CD4-positive, alpha-beta T cell treated with Interleukin-1 beta for 1 hour (primary cell): Measurements from ENCODE around the gene MUL1.

Experiments used
- DNase-seq, 2 donors: peaks; one replicate each; pipeline ENCODE4 v3.0.0-alpha.2; 2020 to 2022

Gene MUL1

GRCh38 chr1:20484519-20485462 lies 23.2 kb downstream of the MUL1 start:
- no peak for DNase-seq

- no peak for DNase-seq
These were observed 24.0 kb downstream of the MUL1 start for GRCh38 chr1:20483833-20484518.

- DNase-seq: no peak
These were observed 24.7 kb downstream of the MUL1 start for GRCh38 chr1:20483098-20483832.

GRCh38 chr1:20481643-20482498 lies 26.1 kb downstream of the MUL1 start:
- DNase-seq: no peak

GRCh38 chr1:20480951-20481617 lies 26.9 kb downstream of the MUL1 start:
- no peak for DNase-seq

GRCh38 chr1:20480243-20480944 lies 27.6 kb downstream of the MUL1 start:
- DNase-seq: no peak

GRCh38 chr1:20479840-20480239 lies 28.1 kb downstream of the MUL1 start:
- no peak for DNase-seq

GRCh38 chr1:20478057-20478635 lies 29.8 kb downstream of the MUL1 start:
- DNase-seq: no peak

GRCh38 chr1:20477348-20478056 lies 30.4 kb downstream of the MUL1 start:
- DNase-seq: no peak

- DNase-seq: no peak
These were observed 31.5 kb downstream of the MUL1 start for GRCh38 chr1:20476265-20477038.

- no peak for DNase-seq
These were observed 33.0 kb downstream of the MUL1 start for GRCh38 chr1:20474996-20475395.

GRCh38 chr1:20474333-20474975 lies 33.5 kb downstream of the MUL1 start:
- DNase-seq: no peak

- DNase-seq: no peak
These were observed 34.1 kb downstream of the MUL1 start for GRCh38 chr1:20473894-20474293.

GRCh38 chr1:20472860-20473711 lies 34.9 kb downstream of the MUL1 start:
- peak in 1 of 2 donors; percentile 9 for DNase-seq

GRCh38 chr1:20472121-20472520 lies 35.8 kb downstream of the MUL1 start:
- no peak for DNase-seq

- no peak for DNase-seq
These were observed 37.8 kb downstream of the MUL1 start for GRCh38 chr1:20470194-20470593.

GRCh38 chr1:20469406-20470076 lies 38.4 kb downstream of the MUL1 start:
- no peak for DNase-seq
